ENCODE measurements around the gene CRYGA.

GRCh38 chr2:208156439-208156838 is 7.0 kb downstream of the CRYGA start:
- TF ChIP-seq CTCF (IDR thresholded peaks at IDR 0.05) (no peak), EZH2 (IDR thresholded peaks at IDR 0.05; ENCODE audit: borderline replicate concordance, insufficient read depth, low read depth, low read length, poor library complexity, severe bottlenecking) (no peak)

All from B cell (primary cell).